ENCODE measurements around the gene CYP2A13. TPM values are rescaled to one million over a fixed set of nuclear protein-coding genes. Genes with fewer than 3 reads are reported as not detected.
A peak's percentile ranks its signal among the peaks of the same experiment; 100 is the strongest.

The CYP2A13 gene
- total RNA-seq, 1 experiment from 2014 or later = 0.63 TPM

- H3K14ac ChIP-seq (ENCODE audit: insufficient read depth, low read length) = no peak overlapping the region
- no CpG with 5 or more reads among the region's 9 CpGs for WGBS (ENCODE audit: extremely low coverage, insufficient read length, low lambda C conversion rate)
- no peak overlapping the region; a peak in 1 of 7 replicates for H3K27ac Mint-ChIP-seq
These were observed 23.0 kb downstream of the CYP2A13 start for GRCh38 chr19:41111296-41111695.

More at GRCh38 chr19:41111296-41111695, 23.0 kb downstream of the CYP2A13 start:
- no peaks in the 10 kb centered on the region for H3K79me1 ChIP-seq (ENCODE audit: insufficient read depth, low read depth, low read length, poor library complexity, severe bottlenecking)
- no peaks in the 10 kb centered on the region for H3K4me1 ChIP-seq (ENCODE audit: insufficient read depth, low read length)
- TF ChIP-seq CTCF (conservative IDR thresholded peaks at IDR 0.05) = 0 out of 3 replicates have a peak, but pooled peaks have one; percentile 14
- no peaks in the 10 kb centered on the region for H3K79me2 ChIP-seq (ENCODE audit: insufficient read depth, low read length)
- no peak overlapping the region for H2AK5ac ChIP-seq (ENCODE audit: insufficient read length, low read length)
- no peak overlapping the region for H3K23ac ChIP-seq (ENCODE audit: insufficient read length, low read depth, low read length)
- H2BK120ac ChIP-seq (ENCODE audit: low read depth, low read length, poor library complexity, severe bottlenecking) = no peak overlapping the region
- H3K27ac ChIP-seq (ENCODE audit: insufficient read length, low read depth, low read length) = no peak overlapping the region
- no peaks in the 10 kb centered on the region for H4K20me1 ChIP-seq (ENCODE audit: control insufficient read depth, insufficient read depth, insufficient read length)
- Mint-ChIP-seq H3K4me1 (no peaks in the 10 kb centered on the region), H3K9me3 (peaks cover 28 to 31% of the 10 kb centered on the region in 2 experiments), H3K27me3 (ENCODE audit: low read depth) (peaks cover 16% of the 10 kb centered on the region), H3K36me3 (ENCODE audit: insufficient read depth in 1 of 3, low read depth in 3 of 3) (peaks cover 10 to 18% (median 11%) of the 10 kb centered on the region in 3 experiments), H3K4me3 (no peak overlapping the region)
- no peak overlapping the region for H4K5ac ChIP-seq (ENCODE audit: insufficient read length, low read depth, low read length)
- H2BK12ac ChIP-seq (ENCODE audit: insufficient read length, low read depth, low read length) = no peak overlapping the region
- no peaks in the 10 kb centered on the region for H3K23me2 ChIP-seq (ENCODE audit: insufficient read length, low read depth, low read length, poor library complexity, severe bottlenecking)
- H3K9me3 ChIP-seq (ENCODE audit: control insufficient read depth, low read depth, low read length) = peaks cover 21% of the 10 kb centered on the region
- no peak overlapping the region for H3K18ac ChIP-seq (ENCODE audit: insufficient read length, low read depth, low read length)
- no peaks in the 10 kb centered on the region for H3K27me3 ChIP-seq (ENCODE audit: insufficient read depth, low read length)
- H2BK20ac ChIP-seq (ENCODE audit: low read depth, low read length, poor library complexity, severe bottlenecking) = no peak overlapping the region
- no peak for DNase-seq
- no peak overlapping the region for H2BK15ac ChIP-seq (ENCODE audit: low read depth, low read length)
- H3K4ac ChIP-seq (ENCODE audit: low read depth, low read length) = no peak overlapping the region
- no peak overlapping the region for H2BK5ac ChIP-seq (ENCODE audit: insufficient read length, low read length)
- H3T11ph ChIP-seq (ENCODE audit: low read length) = no peak overlapping the region
- no peak overlapping the region for H3K4me2 ChIP-seq (ENCODE audit: insufficient read depth, insufficient read length, low read length)
- no peak overlapping the region for H3K9ac ChIP-seq (ENCODE audit: extremely low read depth, insufficient read length, low read length)
- H4K8ac ChIP-seq (replicated peaks; ENCODE audit: insufficient read length, low read depth, low read length) = no peak overlapping the region
- no peak overlapping the region for H3K56ac ChIP-seq (ENCODE audit: insufficient read length, low read depth, low read length)
- H4K91ac ChIP-seq (ENCODE audit: insufficient read length, low read depth, low read length) = no peak overlapping the region
- no peak overlapping the region for H2AFZ ChIP-seq (ENCODE audit: low read length)
